CD4-positive, alpha-beta memory T cell (primary cell): Measurements from ENCODE around the gene FLOT1. TPM values are rescaled to one million over a fixed set of nuclear protein-coding genes. Genes with fewer than 3 reads are reported as not detected.

Experiments used
- CTCF ChIA-PET: fragments of 350-600 bp; sonication (Branson Sonifier 250); formaldehyde crosslinking; loops from one replicate; lab custom pipeline; 2021; ENCODE audit warnings: inconsistent platforms; ENCODE audit not compliant: partially characterized antibody; lab: Charles Lee
- POLR2A ChIA-PET: fragments of 350-600 bp; sonication (Branson Sonifier 250); formaldehyde crosslinking; loops from one replicate; lab custom pipeline; 2021; ENCODE audit not compliant: partially characterized antibody; lab: Charles Lee
- DNase-seq, 5 donors: peaks; one replicate each; pipeline versions ENCODE4 v3.0.0 to v3.0.0-alpha.2; 2020 to 2022; ENCODE audit warnings: mixed read lengths in 1 of 5
- H3K27ac ChIP-seq: one replicate; pipeline ENCODE4 v1.7.0; 2013; ENCODE audit warnings: low read depth, low read length
- H3K27me3 ChIP-seq: 2 replicates; pipeline ENCODE4 v1.7.0; 2013; ENCODE audit warnings: mild to moderate bottlenecking, low read length, moderate library complexity; ENCODE audit not compliant: insufficient read depth
- H3K36me3 ChIP-seq: 2 replicates; pipeline ENCODE4 v1.7.0; 2013; ENCODE audit warnings: mild to moderate bottlenecking, low read length, moderate library complexity; ENCODE audit not compliant: insufficient read depth
- H3K4me1 ChIP-seq: 2 replicates; pipeline ENCODE4 v1.7.0; 2013; ENCODE audit warnings: mild to moderate bottlenecking, low read length, moderate library complexity; ENCODE audit not compliant: insufficient read depth
- H3K4me3 ChIP-seq, 2 donors: one replicate each; pipeline ENCODE4 v1.7.0; 2013; ENCODE audit warnings: low read length in 2 of 2, mild to moderate bottlenecking in 1 of 2
- H3K9me3 ChIP-seq, 2 donors: one replicate each; pipeline ENCODE4 v1.7.0; 2013; ENCODE audit warnings: low read length in 2 of 2, control low read depth in 1 of 2; ENCODE audit not compliant: control insufficient read depth in 1 of 2
- H3K27ac Mint-ChIP-seq, 7 donors: one replicate each; pipeline ENCODE4 v1.8.0; 2020 to 2021; ENCODE audit warnings: mixed read lengths in 7 of 7, mild to moderate bottlenecking in 6 of 7, inconsistent platforms in 3 of 7, moderate library complexity in 3 of 7
- H3K27me3 Mint-ChIP-seq, 2 donors: one replicate each; pipeline ENCODE4 v1.8.0; 2020 to 2021; ENCODE audit warnings: mixed read lengths in 2 of 2
- H3K36me3 Mint-ChIP-seq, 2 donors: one replicate each; pipeline ENCODE4 v1.8.0; 2020 to 2021; ENCODE audit warnings: mixed read lengths in 2 of 2, inconsistent platforms in 1 of 2, mild to moderate bottlenecking in 1 of 2
- H3K4me1 Mint-ChIP-seq, 4 donors: one replicate each; pipeline ENCODE4 v1.8.0; 2020 to 2021; ENCODE audit warnings: mixed read lengths in 4 of 4, mild to moderate bottlenecking in 1 of 4
- H3K4me3 Mint-ChIP-seq, 8 donors: one replicate each; pipeline ENCODE4 v1.8.0; 2020 to 2021; ENCODE audit warnings: mixed read lengths in 8 of 8, mild to moderate bottlenecking in 7 of 8, moderate library complexity in 6 of 8, inconsistent platforms in 3 of 8
- H3K9me3 Mint-ChIP-seq, 8 donors: one replicate each; pipeline ENCODE4 v1.8.0; 2020 to 2021; ENCODE audit warnings: mixed read lengths in 8 of 8, mild to moderate bottlenecking in 5 of 8, inconsistent platforms in 3 of 8, moderate library complexity in 1 of 8
- intact Hi-C: fragments of 100-400 bp; cut with micrococcal nuclease; formaldehyde crosslinking; loops from one replicate; pipeline ENCODE4 v1.15.1; 2023
- polyA plus RNA-seq, 2 donors: library from polyadenylated mRNA; unstranded; fragments of 300-500 nt; fragmentation: Illumina TruSeq; gene quantifications; one replicate each; pipeline ENCODE4 v1.2.3, GENCODE V29; 2021
- total RNA-seq, 2 experiments: library from RNA; stranded (reverse); gene quantifications; one replicate each; pipeline ENCODE4 v1.2.3, GENCODE V29; 2021

FLOT1 gene
- total and polyA plus RNA-seq, 4 experiments from 2014 or later = 74.6 to 82.1 (median 76.9) TPM

DNA sequence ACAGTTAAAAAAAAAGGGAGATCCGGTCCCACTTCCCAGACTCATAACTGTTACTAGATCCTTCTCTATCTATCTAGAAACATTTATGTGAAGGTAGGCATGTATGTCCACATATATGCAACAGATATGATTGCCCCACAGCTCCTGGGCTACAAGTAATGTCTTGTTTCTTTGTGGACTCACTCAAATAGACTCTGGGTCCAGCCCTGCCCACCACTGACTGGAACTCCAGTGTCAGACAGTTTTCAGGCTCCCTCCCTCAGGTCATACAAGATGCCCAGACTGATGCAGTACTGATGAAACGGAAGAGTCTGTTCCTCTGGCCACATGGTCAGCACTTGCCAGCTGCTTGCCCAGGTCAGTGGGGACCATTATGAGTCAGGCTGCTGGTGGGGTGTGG is 32.6 kb upstream of the FLOT1 start:
- intact Hi-C loops = no loop called here
- ChIA-PET CTCF (interaction anchor here (0.7 to 2.5 kb wide), 4 partner anchors 8 to 81 kb away, joined by 3 to 8 read pairs (median 3); no protein-coding TSS in a partner anchor), POLR2A (interaction anchor here (0.7 to 1.2 kb wide), 2 partner anchors 25 to 31 kb away, joined by 4 to 6 read pairs; partner anchors contain the start of gene IER3)
- Mint-ChIP-seq H3K27ac (no peak overlapping the region), H3K36me3 (no peaks in the 10 kb centered on the region), H3K27me3 (no peaks in the 10 kb centered on the region), H3K4me3 (no peak overlapping the region), H3K9me3 (peaks cover 0 to 4% (median 0%) of the 10 kb centered on the region in 8 donors), H3K4me1 (peaks cover 5 to 27% (median 16%) of the 10 kb centered on the region in 4 donors)
- no peak for DNase-seq
- no peaks in the 10 kb centered on the region for H3K27me3 ChIP-seq
- no peak overlapping the region for H3K4me3 ChIP-seq
- no peaks in the 10 kb centered on the region for H3K36me3 ChIP-seq
- H3K4me1 ChIP-seq = peaks cover 7% of the 10 kb centered on the region
- H3K9me3 ChIP-seq = no peaks in the 10 kb centered on the region
- H3K27ac ChIP-seq = no peak overlapping the region

DNA sequence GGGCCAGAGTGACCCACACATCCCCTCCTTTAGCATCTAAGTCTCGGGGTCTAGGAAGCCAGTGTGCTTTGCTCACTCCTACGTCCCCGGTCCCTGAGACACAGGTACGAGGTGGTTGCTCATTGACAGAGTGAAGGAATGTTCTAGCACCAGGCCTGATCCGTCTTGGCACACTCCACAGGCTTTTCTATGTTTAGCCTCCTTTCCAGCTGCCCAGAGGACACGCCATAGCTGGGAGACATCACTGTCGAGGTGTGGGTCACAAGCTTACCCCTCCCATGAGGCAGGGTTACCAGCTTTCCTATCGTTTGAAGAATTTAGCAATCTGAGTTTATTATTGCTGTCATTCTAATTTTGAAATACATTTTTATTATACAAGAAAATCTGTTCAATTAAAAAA is 32.2 kb upstream of the FLOT1 start:
- H3K4me3 Mint-ChIP-seq = no peak overlapping the region
- peaks cover 9 to 31% (median 20%) of the 10 kb centered on the region in 4 donors for H3K4me1 Mint-ChIP-seq
- H3K4me1 ChIP-seq = peaks cover 11% of the 10 kb centered on the region

DNA sequence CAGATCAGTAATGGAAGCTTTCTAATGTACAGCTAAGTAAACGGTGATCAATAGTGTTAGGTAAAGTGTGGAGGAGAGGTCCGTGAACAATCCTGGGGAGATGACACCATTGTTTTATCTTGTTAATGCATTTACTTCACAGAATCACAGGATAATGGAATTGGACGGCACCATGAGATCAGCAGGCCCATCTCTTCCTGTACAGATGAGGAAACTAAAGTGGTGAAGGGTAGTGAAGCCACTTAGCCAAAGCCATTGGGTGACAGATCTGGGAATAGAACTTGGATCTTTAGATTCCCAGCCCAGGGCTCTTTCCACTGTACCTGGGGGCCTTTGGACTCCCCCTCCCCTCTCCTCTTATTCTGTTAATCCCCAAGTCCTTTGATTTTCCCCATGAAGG is 28.1 kb upstream of the FLOT1 start:
- ChIA-PET POLR2A (interaction anchor here (1.5 to 1.9 kb wide), 3 partner anchors 17 to 40 kb away, joined by 5 to 23 read pairs (median 14); no protein-coding TSS in a partner anchor), CTCF (interaction anchor here (1.2 to 1.5 kb wide), 2 partner anchors 52 to 58 kb away, joined by 3 to 4 read pairs; no protein-coding TSS in a partner anchor)
- H3K27me3 Mint-ChIP-seq = no peaks in the 10 kb centered on the region
- peaks cover 33 to 63% (median 47%) of the 10 kb centered on the region in 4 donors for H3K4me1 Mint-ChIP-seq
- H3K36me3 Mint-ChIP-seq = no peaks in the 10 kb centered on the region
- no peak overlapping the region for H3K27ac ChIP-seq
- peaks cover 0 to 4% (median 0%) of the 10 kb centered on the region in 8 donors for H3K9me3 Mint-ChIP-seq
- intact Hi-C loops = no loop called here
- no peaks in the 10 kb centered on the region for H3K27me3 ChIP-seq
- no peak overlapping the region for H3K4me3 Mint-ChIP-seq
- no peaks in the 10 kb centered on the region for H3K9me3 ChIP-seq
- no peaks in the 10 kb centered on the region for H3K36me3 ChIP-seq
- peaks cover 40% of the 10 kb centered on the region for H3K4me1 ChIP-seq
- peak overlapping the region in 2 of 7 donors; percentile 8 to 42 for H3K27ac Mint-ChIP-seq
- H3K4me3 ChIP-seq = no peak overlapping the region
- no peak for DNase-seq

More for the DNA sequence above, 32.2 kb upstream of the FLOT1 start:
- Mint-ChIP-seq H3K27me3 (no peaks in the 10 kb centered on the region), H3K36me3 (no peaks in the 10 kb centered on the region), H3K27ac (no peak overlapping the region), H3K9me3 (peaks cover 0 to 4% (median 0%) of the 10 kb centered on the region in 8 donors)
- H3K4me3 ChIP-seq = no peak overlapping the region
- H3K27me3 ChIP-seq = no peaks in the 10 kb centered on the region
- ChIA-PET CTCF (interaction anchor here (0.7 kb wide), 2 partner anchors 12 to 14 kb away, joined by 3 read pairs; no protein-coding TSS in a partner anchor), POLR2A (interaction anchor here (0.7 to 1.2 kb wide), 2 partner anchors 26 to 31 kb away, joined by 4 to 6 read pairs; partner anchors contain the start of gene IER3)
- intact Hi-C loops = no loop called here
- no peak overlapping the region for H3K27ac ChIP-seq
- H3K36me3 ChIP-seq = no peaks in the 10 kb centered on the region
- DNase-seq = no peak
- H3K9me3 ChIP-seq = no peaks in the 10 kb centered on the region

DNA sequence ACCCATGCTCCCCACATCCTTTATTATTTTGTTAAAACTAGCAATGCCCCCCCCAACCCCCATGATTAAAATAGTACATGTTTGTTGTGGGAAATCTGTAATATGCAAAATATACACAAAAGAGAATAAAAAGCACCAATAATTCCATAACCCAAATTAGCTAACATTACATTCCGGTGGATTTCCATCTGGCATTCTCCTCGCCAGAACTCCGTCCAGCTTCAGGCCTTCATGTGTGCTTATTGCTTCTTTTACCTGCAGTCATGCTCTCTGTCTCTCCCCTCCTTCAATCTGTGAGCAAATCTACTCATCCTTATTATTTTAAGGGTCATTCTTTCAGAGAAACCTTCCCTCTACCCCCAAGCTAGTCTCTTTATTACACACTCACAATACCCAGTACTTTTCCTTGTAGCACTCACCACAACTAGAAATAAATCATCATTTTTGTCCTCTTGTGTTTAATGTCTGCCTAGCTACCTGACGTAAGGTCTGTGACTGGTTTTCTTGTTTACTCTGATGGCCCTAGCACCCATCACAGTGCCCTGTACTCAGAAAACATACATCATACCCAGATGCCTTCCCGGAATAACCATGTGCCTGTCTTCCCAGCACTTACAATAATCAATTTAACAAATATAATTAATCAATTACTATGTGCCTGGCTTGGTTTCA is 27.5 kb upstream of the FLOT1 start:
- Histone ChIP-seq H3K27ac (no peak overlapping the region), H3K36me3 (no peaks in the 10 kb centered on the region), H3K9me3 (no peaks in the 10 kb centered on the region), H3K4me3 (no peak overlapping the region), H3K27me3 (no peaks in the 10 kb centered on the region), H3K4me1 (peaks cover 40% of the 10 kb centered on the region)
- Mint-ChIP-seq H3K36me3 (no peaks in the 10 kb centered on the region), H3K4me1 (peaks cover 35 to 64% (median 50%) of the 10 kb centered on the region in 4 donors), H3K9me3 (peaks cover 0 to 4% (median 0%) of the 10 kb centered on the region in 8 donors), H3K27me3 (no peaks in the 10 kb centered on the region), H3K27ac (peak overlapping the region in 6 of 7 donors; percentile 23 to 92 (median 87)), H3K4me3 (peak overlapping the region in 7 of 8 donors; percentile 66 to 83 (median 73))
- POLR2A ChIA-PET = interaction anchor here (0.9 to 1.9 kb wide), 13 partner anchors 12 to 199 kb away, joined by 3 to 23 read pairs (median 4); partner anchors contain the start of genes ABCF1 and MDC1
- DNase-seq = no peak
- intact Hi-C loops = loop anchor here (2.0 kb wide), 1 partner anchor 23 kb away; no protein-coding TSS in a partner anchor
- CTCF ChIA-PET = interaction anchor here (0.8 to 1.5 kb wide), 6 partner anchors 18 to 317 kb away, joined by 3 to 4 read pairs (median 4); partner anchors contain the start of gene IER3

DNA sequence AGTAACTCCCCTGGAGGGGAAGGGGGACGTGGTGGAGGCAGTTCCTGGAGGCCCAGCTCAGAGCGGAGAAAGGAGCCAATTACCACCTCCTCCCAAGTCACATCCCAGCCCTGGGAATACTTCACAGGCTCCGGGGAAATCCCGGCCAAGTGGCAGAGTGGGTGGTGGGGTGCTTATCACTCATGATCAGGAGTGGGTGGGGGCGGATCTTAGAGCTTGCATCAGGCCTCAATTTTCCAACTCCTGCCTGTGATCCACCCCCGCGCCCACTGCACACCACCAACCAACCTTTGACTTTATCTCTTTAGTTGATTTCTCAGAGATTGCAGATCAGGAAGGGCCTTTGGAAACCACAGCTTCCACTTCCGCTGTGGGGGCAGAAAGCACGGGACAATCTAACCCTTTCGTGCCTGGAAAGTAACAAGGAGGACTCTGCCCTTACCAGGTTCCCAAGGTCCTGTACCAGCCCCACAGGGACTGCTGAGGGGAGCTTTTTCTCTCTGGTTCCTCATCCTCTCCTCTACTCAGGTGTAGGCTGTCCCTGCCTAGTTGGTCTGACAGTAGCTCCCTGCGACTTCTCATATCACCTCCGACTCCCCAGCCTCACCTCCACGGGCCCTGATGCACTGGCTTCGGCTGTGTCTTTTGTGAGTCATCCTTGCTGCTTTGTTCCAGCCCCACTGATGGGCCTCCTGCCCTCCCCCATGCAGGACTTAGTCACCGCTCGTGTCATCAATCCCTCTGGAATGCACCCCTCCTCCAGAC is 26.8 kb upstream of the FLOT1 start:
- ChIA-PET POLR2A (interaction anchor here (0.6 to 1.9 kb wide), 16 partner anchors 13 to 198 kb away, joined by 3 to 23 read pairs (median 4); partner anchors contain the start of genes ABCF1 and MDC1), CTCF (interaction anchor here (0.8 to 1.5 kb wide), 7 partner anchors 19 to 318 kb away, joined by 3 to 4 read pairs (median 3); partner anchors contain the start of gene IER3)
- intact Hi-C loops = loop anchor here (2.0 kb wide), 1 partner anchor 24 kb away; no protein-coding TSS in a partner anchor
- peak; percentile 41 to 78 (median 49) for DNase-seq
- Histone ChIP-seq H3K4me3 (peak overlapping the region in 1 of 2 donors; percentile 28), H3K36me3 (no peaks in the 10 kb centered on the region), H3K27ac (peak overlapping the region; percentile 18), H3K27me3 (no peaks in the 10 kb centered on the region), H3K9me3 (no peaks in the 10 kb centered on the region), H3K4me1 (peaks cover 40% of the 10 kb centered on the region)
- peaks cover 0 to 4% (median 0%) of the 10 kb centered on the region in 8 donors for H3K9me3 Mint-ChIP-seq
- H3K36me3 Mint-ChIP-seq = no peaks in the 10 kb centered on the region
- H3K4me1 Mint-ChIP-seq = peaks cover 36 to 67% (median 52%) of the 10 kb centered on the region in 4 donors
- H3K27ac Mint-ChIP-seq = peak overlapping the region; percentile 23 to 92 (median 88)
- peak overlapping the region; percentile 61 to 83 (median 72) for H3K4me3 Mint-ChIP-seq
- no peaks in the 10 kb centered on the region for H3K27me3 Mint-ChIP-seq

DNA sequence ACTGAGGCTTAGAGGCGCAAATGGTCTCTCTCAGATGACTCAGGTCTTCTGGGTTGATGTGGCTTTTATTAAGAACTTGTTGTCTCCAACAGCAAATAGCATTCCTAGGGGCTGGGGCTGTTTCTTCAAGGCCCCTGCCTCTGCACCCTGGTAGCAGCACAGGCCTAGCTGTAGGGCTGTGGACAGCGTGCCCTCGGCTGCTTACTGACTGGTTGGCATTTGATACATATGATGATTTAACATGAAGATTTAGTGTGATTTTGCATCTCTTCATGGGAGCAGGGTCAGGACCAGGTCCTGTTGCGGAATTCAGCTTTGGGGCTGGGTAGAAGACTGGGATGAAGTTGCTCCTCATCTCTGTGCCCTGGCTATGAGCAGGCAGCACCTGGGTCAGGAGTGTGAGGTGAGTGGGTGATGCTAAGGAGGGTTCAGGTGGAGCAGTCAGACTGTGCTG is 26.2 kb upstream of the FLOT1 start:
- CTCF ChIA-PET = interaction anchor here (1.0 to 1.5 kb wide), 5 partner anchors 24 to 319 kb away, joined by 3 to 4 read pairs (median 3); partner anchors contain the start of gene IER3
- Histone ChIP-seq H3K27ac (peak overlapping the region; percentile 18), H3K27me3 (no peaks in the 10 kb centered on the region), H3K9me3 (no peaks in the 10 kb centered on the region), H3K4me3 (peak overlapping the region in 1 of 2 donors; percentile 28), H3K36me3 (no peaks in the 10 kb centered on the region), H3K4me1 (peaks cover 46% of the 10 kb centered on the region)
- intact Hi-C loops = loop anchor here (2.0 kb wide), 1 partner anchor 24 kb away; no protein-coding TSS in a partner anchor
- Mint-ChIP-seq H3K36me3 (no peaks in the 10 kb centered on the region), H3K27me3 (no peaks in the 10 kb centered on the region), H3K9me3 (peaks cover 0 to 4% (median 0%) of the 10 kb centered on the region in 8 donors), H3K4me3 (peak overlapping the region; percentile 53 to 83 (median 72)), H3K4me1 (peaks cover 42 to 73% (median 56%) of the 10 kb centered on the region in 4 donors), H3K27ac (peak overlapping the region; percentile 23 to 89 (median 86))
- POLR2A ChIA-PET = interaction anchor here (0.6 to 1.9 kb wide), 11 partner anchors 19 to 154 kb away, joined by 3 to 23 read pairs (median 3); partner anchors contain the start of gene MDC1
- no peak for DNase-seq
